DND-41 (cell line): Measurements from ENCODE around the gene ACSS3.
A peak's percentile ranks its signal among the peaks of the same experiment; 100 is the strongest.

Experiments
- ATAC-seq: fragments of 200-7000 bp; cut with Tn5 transposase; 3 replicates; pipeline ENCODE4 v1.9.1; 2021; ENCODE audit warnings: low read depth; ENCODE audit not compliant: insufficient read depth
- DNase-seq: peaks from one replicate; pipeline ENCODE4 v3.0.0-alpha.2; 2020
- H2AFZ ChIP-seq: 2 replicates; pipeline ENCODE4 v1.6.0; 2012; ENCODE audit warnings: low read depth, low read length
- H3K27ac ChIP-seq: 2 replicates; pipeline ENCODE4 v1.5.1; 2012; ENCODE audit warnings: low read length, inconsistent platforms
- H3K27me3 ChIP-seq: fragments of 200-600 bp; sonication (generic); 2 replicates; pipeline ENCODE4 v1.6.0; 2012; ENCODE audit warnings: low read length, mild to moderate bottlenecking, inconsistent platforms; ENCODE audit not compliant: insufficient read depth, poor library complexity
- H3K36me3 ChIP-seq: 2 replicates; pipeline ENCODE4 v1.5.1; 2012; ENCODE audit warnings: low read length, inconsistent platforms; ENCODE audit not compliant: insufficient read depth
- H3K4me1 ChIP-seq: 2 replicates; pipeline ENCODE4 v1.5.1; 2012; ENCODE audit warnings: mild to moderate bottlenecking, low read length; ENCODE audit not compliant: insufficient read depth
- H3K4me2 ChIP-seq: 2 replicates; pipeline ENCODE4 v1.6.0; 2012; ENCODE audit warnings: mild to moderate bottlenecking, moderate library complexity, low read length, inconsistent platforms; ENCODE audit not compliant: insufficient read depth
- H3K4me3 ChIP-seq, 2 experiments: fragments of 200-600 bp in 1 of 2; shearing (Covaris generic) in 1 of 2; 2 replicates each; pipeline ENCODE4 v1.5.1; 2012 to 2016; ENCODE audit warnings: inconsistent platforms in 2 of 2, low read length in 2 of 2, mild to moderate bottlenecking in 2 of 2, low read depth in 1 of 2, moderate library complexity in 1 of 2
- H3K79me2 ChIP-seq: 2 replicates; pipeline ENCODE4 v1.6.0; 2012; ENCODE audit warnings: low read length, inconsistent platforms; ENCODE audit not compliant: insufficient read depth
- H3K9ac ChIP-seq: 2 replicates; pipeline ENCODE4 v1.6.0; 2012; ENCODE audit warnings: low read depth, mild to moderate bottlenecking, inconsistent platforms, low read length, moderate library complexity
- H3K9me3 ChIP-seq: 2 replicates; pipeline ENCODE4 v1.5.1; 2012; ENCODE audit warnings: low read length, moderate library complexity, mild to moderate bottlenecking, inconsistent platforms; ENCODE audit not compliant: insufficient read depth, severe bottlenecking
- H4K20me1 ChIP-seq: 2 replicates; pipeline ENCODE4 v1.6.0; 2012; ENCODE audit warnings: low read length; ENCODE audit not compliant: insufficient read depth
- EZH2 ChIP-seq: IDR thresholded peaks from 3 replicates; pipeline ENCODE4 v1.6.1; 2012; ENCODE audit warnings: borderline replicate concordance, low read depth, mild to moderate bottlenecking, moderate library complexity, low read length, inconsistent platforms; ENCODE audit not compliant: severe bottlenecking
- TF ChIP-seq, protein P1 (sequence below): IDR thresholded peaks from 2 replicates; pipeline ENCODE4 v1.5.1; 2012; ENCODE audit warnings: borderline replicate concordance, low read length, moderate library complexity, mild to moderate bottlenecking; ENCODE audit not compliant: poor library complexity, severe bottlenecking; ENCODE audit errors: extremely low read depth

The ACSS3 gene

DNA sequence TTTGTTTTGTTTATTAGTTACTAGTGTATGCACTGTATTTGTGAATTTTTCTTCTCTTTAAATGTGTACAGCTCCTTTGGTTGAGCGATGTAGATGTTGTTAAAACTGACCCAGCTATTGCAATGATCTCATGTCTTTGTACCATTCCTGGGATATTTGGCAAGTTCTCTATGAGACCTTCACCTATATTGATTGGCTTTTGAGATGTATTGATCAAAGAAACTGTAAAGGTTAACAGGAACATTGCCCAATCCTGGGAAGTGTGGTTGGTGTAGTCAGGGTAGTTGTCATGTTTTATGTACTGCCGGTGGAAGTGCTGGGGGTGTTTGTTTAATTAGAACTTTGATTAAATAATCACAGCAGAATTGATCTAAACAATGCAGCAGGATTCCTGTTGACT lies 43.1 kb downstream of the ACSS3 start:
- no peak for TF ChIP-seq EZH2
- TF ChIP-seq, protein P1, sequence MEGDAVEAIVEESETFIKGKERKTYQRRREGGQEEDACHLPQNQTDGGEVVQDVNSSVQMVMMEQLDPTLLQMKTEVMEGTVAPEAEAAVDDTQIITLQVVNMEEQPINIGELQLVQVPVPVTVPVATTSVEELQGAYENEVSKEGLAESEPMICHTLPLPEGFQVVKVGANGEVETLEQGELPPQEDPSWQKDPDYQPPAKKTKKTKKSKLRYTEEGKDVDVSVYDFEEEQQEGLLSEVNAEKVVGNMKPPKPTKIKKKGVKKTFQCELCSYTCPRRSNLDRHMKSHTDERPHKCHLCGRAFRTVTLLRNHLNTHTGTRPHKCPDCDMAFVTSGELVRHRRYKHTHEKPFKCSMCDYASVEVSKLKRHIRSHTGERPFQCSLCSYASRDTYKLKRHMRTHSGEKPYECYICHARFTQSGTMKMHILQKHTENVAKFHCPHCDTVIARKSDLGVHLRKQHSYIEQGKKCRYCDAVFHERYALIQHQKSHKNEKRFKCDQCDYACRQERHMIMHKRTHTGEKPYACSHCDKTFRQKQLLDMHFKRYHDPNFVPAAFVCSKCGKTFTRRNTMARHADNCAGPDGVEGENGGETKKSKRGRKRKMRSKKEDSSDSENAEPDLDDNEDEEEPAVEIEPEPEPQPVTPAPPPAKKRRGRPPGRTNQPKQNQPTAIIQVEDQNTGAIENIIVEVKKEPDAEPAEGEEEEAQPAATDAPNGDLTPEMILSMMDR: no peak
- no peak overlapping the region for H3K9ac ChIP-seq
- H3K27ac ChIP-seq: no peak overlapping the region
- ATAC-seq: no peak
- H3K79me2 ChIP-seq: no peaks in the 10 kb centered on the region
- H3K36me3 ChIP-seq: no peaks in the 10 kb centered on the region
- no peaks in the 10 kb centered on the region for H4K20me1 ChIP-seq
- no peak overlapping the region for H3K4me3 ChIP-seq
- no peak overlapping the region for H2AFZ ChIP-seq
- no peaks in the 10 kb centered on the region for H3K27me3 ChIP-seq
- no peaks in the 10 kb centered on the region for H3K9me3 ChIP-seq
- H3K4me1 ChIP-seq: no peaks in the 10 kb centered on the region
- H3K4me2 ChIP-seq: no peak overlapping the region
- no peak for DNase-seq

DNA sequence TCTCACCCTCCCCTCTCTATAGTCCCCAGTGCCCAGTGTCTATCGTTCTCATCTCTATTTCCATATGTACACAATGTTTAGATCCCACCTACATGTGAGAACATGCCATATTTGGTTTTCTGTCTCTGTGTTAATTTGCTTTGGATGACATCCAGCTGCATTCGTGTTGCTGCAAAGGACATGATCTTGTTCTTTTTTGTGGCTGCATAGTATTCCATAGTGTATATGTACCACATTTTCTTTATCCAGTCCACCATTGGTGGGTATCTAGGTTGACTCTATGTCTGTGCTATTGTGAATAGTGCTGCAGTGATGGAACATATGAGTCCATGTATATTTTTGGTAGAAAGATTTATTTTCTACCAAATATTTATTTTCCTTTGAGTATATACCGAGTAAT lies 45.7 kb downstream of the ACSS3 start:
- Histone ChIP-seq H3K4me2 (no peak overlapping the region), H4K20me1 (no peaks in the 10 kb centered on the region), H3K36me3 (no peaks in the 10 kb centered on the region), H3K9me3 (no peaks in the 10 kb centered on the region), H3K27ac (no peak overlapping the region), H3K4me1 (no peaks in the 10 kb centered on the region), H3K4me3 (no peak overlapping the region), H3K9ac (no peak overlapping the region), H3K27me3 (no peaks in the 10 kb centered on the region), H2AFZ (no peak overlapping the region), H3K79me2 (no peaks in the 10 kb centered on the region)
- ATAC-seq (no peak), DNase-seq (no peak)
- TF ChIP-seq EZH2: no peak
- TF ChIP-seq, protein P1: no peak

DNA sequence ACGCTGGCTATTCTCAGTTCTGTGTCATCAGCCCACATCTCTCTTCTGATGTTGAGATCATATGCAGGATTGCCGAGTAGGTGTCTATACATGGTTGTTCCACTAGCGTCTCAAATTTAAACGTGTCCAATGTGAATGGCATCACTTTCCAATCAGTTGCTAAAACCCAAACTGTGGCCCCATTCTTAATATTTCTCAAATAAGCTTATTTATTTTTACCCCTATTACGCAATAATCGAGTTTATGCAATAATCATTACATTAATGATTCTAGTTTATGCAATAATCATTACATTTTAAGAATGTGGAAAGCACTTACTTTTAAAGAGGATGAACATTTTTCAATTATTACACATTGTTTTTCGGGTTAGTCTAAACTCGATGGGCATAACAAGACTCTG lies 47.8 kb downstream of the ACSS3 start:
- Histone ChIP-seq H3K36me3 (no peaks in the 10 kb centered on the region), H3K4me1 (no peaks in the 10 kb centered on the region), H3K9ac (no peak overlapping the region), H3K79me2 (no peaks in the 10 kb centered on the region), H3K27ac (no peak overlapping the region), H3K27me3 (no peaks in the 10 kb centered on the region), H3K9me3 (no peaks in the 10 kb centered on the region), H3K4me3 (no peak overlapping the region), H3K4me2 (no peak overlapping the region), H2AFZ (no peak overlapping the region), H4K20me1 (no peaks in the 10 kb centered on the region)
- no peak for TF ChIP-seq EZH2
- TF ChIP-seq, protein P1: no peak
- DNase-seq: no peak
- ATAC-seq: no peak

DNA sequence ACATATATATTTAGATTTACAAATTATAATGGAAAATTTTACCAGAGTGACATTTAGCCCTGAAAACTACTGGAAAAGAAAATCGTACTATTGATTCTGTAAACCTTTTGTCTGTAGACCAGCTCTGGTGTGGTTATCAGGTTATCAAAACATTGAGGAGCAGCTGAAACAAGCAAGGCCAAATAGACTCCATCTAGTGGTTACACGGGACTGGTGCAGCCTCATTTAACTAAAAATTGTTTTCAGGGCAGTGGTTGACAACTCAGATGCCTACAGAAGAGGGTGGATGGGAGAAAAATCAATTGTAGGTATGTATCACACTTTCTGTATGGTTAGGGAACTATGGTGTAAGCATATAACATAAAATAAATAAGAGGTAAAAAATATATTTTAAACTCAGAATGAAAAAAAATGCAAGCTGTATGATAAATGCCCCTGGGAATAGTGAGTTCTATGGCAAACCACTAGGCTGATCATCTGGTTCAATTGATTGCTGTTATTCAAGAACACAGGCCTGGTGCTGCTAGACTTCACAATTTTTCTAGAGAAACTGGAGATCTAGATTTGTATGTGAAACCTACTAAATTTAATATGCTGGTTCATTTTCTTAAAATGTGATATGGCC lies 51.2 kb downstream of the ACSS3 start:
- TF ChIP-seq, protein P1: peak; percentile 74
- TF ChIP-seq EZH2: no peak
- H3K4me2 ChIP-seq: no peak overlapping the region
- H3K4me1 ChIP-seq: no peaks in the 10 kb centered on the region
- H3K27ac ChIP-seq: no peak overlapping the region
- ATAC-seq (peak; percentile 66; the same call in 2 of the 3 replicates), DNase-seq (peak; percentile 16)
- H3K36me3 ChIP-seq: no peaks in the 10 kb centered on the region
- no peaks in the 10 kb centered on the region for H4K20me1 ChIP-seq
- no peak overlapping the region for H2AFZ ChIP-seq
- H3K27me3 ChIP-seq: no peaks in the 10 kb centered on the region
- no peaks in the 10 kb centered on the region for H3K79me2 ChIP-seq
- H3K9ac ChIP-seq: no peak overlapping the region
- no peaks in the 10 kb centered on the region for H3K9me3 ChIP-seq
- H3K4me3 ChIP-seq: no peak overlapping the region
